K562 (cell line): ENCODE data around the gene RTL1. TPM values are rescaled to one million over a fixed set of nuclear protein-coding genes. Genes with fewer than 3 reads are reported as not detected.

Experiments used
- microRNA counts: library from miRNA; unstranded; fragments of <30 nt; microRNA quantifications from one replicate; lab custom pipeline; 2016
- microRNA-seq: library from miRNA; unstranded; fragments of <30 nt; microRNA quantifications from one replicate; pipeline ENCODE4, GENCODE V29; 2018; ENCODE audit warnings: borderline microRNAs expressed
- polyA plus RNA-seq, 8 experiments: library from polyadenylated mRNA; depleted of rRNA in 4 of 8; stranded (reverse) in 5 of 8; unstranded in 3 of 8; fragments of >200 nt; fragmentation: Nextera tagmentation in 2 of 8; fragmentation: Illumina TruSeq in 1 of 8; extraction: Ambion mirVana in 2 of 8; extraction: Trizol in 1 of 8; gene quantifications; 2 replicates each; pipeline versions ENCODE4 v1.2.1 to v1.2.3, GENCODE V29; 2011 to 2014; ENCODE audit warnings: inconsistent platforms in 1 of 8, missing spikeins in 1 of 8
- small RNA-seq: library from RNA; depleted of rRNA; stranded (forward); fragments of <200 nt; gene quantifications from one replicate; pipeline ENCODE3, GENCODE V24; 2014
- total RNA-seq, 7 experiments: library from RNA; depleted of rRNA in 6 of 7; stranded (reverse); fragments of >200 nt in 6 of 7; fragmentation: Illumina TruSeq in 2 of 7; extraction: Trizol in 2 of 7; gene quantifications; 2 replicates each; pipeline versions ENCODE4 v1.2.1 to v1.2.3, GENCODE V29; 2011 to 2021; ENCODE audit warnings: low replicate concordance in 1 of 7

Gene RTL1
- total and polyA plus RNA-seq, 9 of the 15 experiments (the other 6 are each of a cell fraction or from before 2014, with no cell fraction given): not detected

MicroRNAs encoded within 50 kb of the gene (microRNA counts, 767-probe panel; counts per million panel counts)
- not detected for microRNA hsa-miR-127-3p (lab: Ali Mortazavi, UCI)
- microRNA hsa-miR-127-5p (lab: Ali Mortazavi, UCI): not detected
- not detected for microRNA hsa-miR-136-5p (lab: Ali Mortazavi, UCI)
- 870 counts per million, percentile 17 among the panel's probes with 10 or more counts for microRNA hsa-miR-337-3p (lab: Ali Mortazavi, UCI)
- microRNA hsa-miR-337-5p (lab: Ali Mortazavi, UCI): not detected
- microRNA hsa-miR-370 (lab: Ali Mortazavi, UCI): not detected
- microRNA hsa-miR-431-5p (lab: Ali Mortazavi, UCI): 499 counts per million, percentile 9 among the panel's probes with 10 or more counts
- microRNA hsa-miR-432-5p (lab: Ali Mortazavi, UCI): 499 counts per million, percentile 9 among the panel's probes with 10 or more counts
- microRNA hsa-miR-433 (lab: Ali Mortazavi, UCI): not detected
- microRNA hsa-miR-493-3p (lab: Ali Mortazavi, UCI): not detected
- microRNA hsa-miR-665 (lab: Ali Mortazavi, UCI): not detected
- not detected for microRNA hsa-miR-770-5p (lab: Ali Mortazavi, UCI)

Small RNA genes lying within 50 kb of the gene (microRNA-seq; reads per million reads assigned to microRNA genes)
- gene MIR127: 30.5 reads per million, percentile 69 among the genes with 10 or more reads in this experiment
- gene MIR136: 1.6 reads per million, percentile 21 among the genes with 10 or more reads in this experiment
- gene MIR337: 11.3 reads per million, percentile 58 among the genes with 10 or more reads in this experiment
- 0.91 reads per million, percentile 4 among the genes with 10 or more reads in this experiment for gene MIR370
- 4.4 reads per million, percentile 43 among the genes with 10 or more reads in this experiment for gene MIR431
- gene MIR432: not detected
- 0.64 reads per million for gene MIR433
- 5.3 reads per million, percentile 48 among the genes with 10 or more reads in this experiment for gene MIR493
- gene MIR665: not detected

Small RNA genes lying within 50 kb of the gene (small RNA-seq; reads per million reads assigned to genes)
- gene MIR127 (not detected), gene MIR136 (not detected), gene MIR337 (0.15 reads per million), gene MIR370 (0.77 reads per million, percentile 46 among the genes with 10 or more reads in this experiment), gene MIR431 (not detected), gene MIR432 (not detected), gene MIR433 (not detected), gene MIR493 (3.1 reads per million, percentile 88 among the genes with 10 or more reads in this experiment), gene RF02145 (not detected), gene SNORD112 (not detected), gene SNORD113-1 (not detected), gene SNORD113-2 (not detected), gene SNORD113-3 (0.18 reads per million), gene SNORD113-4 (0.40 reads per million, percentile 11 among the genes with 10 or more reads in this experiment), gene SNORD113-5 (9.3 reads per million, percentile 95 among the genes with 10 or more reads in this experiment), gene SNORD113-6 (7.5 reads per million, percentile 94 among the genes with 10 or more reads in this experiment), gene SNORD113-7 (11.7 reads per million, percentile 96 among the genes with 10 or more reads in this experiment), gene SNORD113-8 (17.9 reads per million, percentile 96 among the genes with 10 or more reads in this experiment), gene SNORD113-9 (1.7 reads per million, percentile 78 among the genes with 10 or more reads in this experiment), gene SNORD114-1 (11.8 reads per million, percentile 96 among the genes with 10 or more reads in this experiment), gene SNORD114-2 (not detected), gene SNORD114-3 (10.4 reads per million, percentile 95 among the genes with 10 or more reads in this experiment)

Other genes starting within 250 kb of the RTL1 start
- gene DLK1, start 176.8 kb downstream of the RTL1 start, total RNA-seq (2014; rRNA removed): 11.8 and 12.5 TPM in 2 replicates
- 3.9 and 5.6 TPM in 2 replicates for gene DLK1, start 176.8 kb downstream of the RTL1 start, total RNA-seq (2014; rRNA removed; fragmentation: Illumina TruSeq; extraction: Trizol)
- 17.6 and 20.2 TPM in 2 replicates for gene DLK1, start 176.8 kb downstream of the RTL1 start, total RNA-seq (2015; rRNA removed; fragmentation: Illumina TruSeq; extraction: Trizol)
- gene DLK1, start 176.8 kb downstream of the RTL1 start, total RNA-seq (2021): 44.2 and 48.3 TPM in 2 replicates
- 97.2 and 430 TPM in 2 replicates for gene DLK1, start 176.8 kb downstream of the RTL1 start, polyA plus RNA-seq (2011; rRNA removed)
- gene DLK1, start 176.8 kb downstream of the RTL1 start, polyA plus RNA-seq (2014; fragmentation: Illumina TruSeq; extraction: Trizol): 15.3 and 36.5 TPM in 2 replicates
- gene DLK1, start 176.8 kb downstream of the RTL1 start, polyA plus RNA-seq (2014; fragmentation: Nextera tagmentation; extraction: Ambion mirVana): 1 to 10 TPM; 4.4 to 4.7 TPM
- gene DLK1, start 176.8 kb downstream of the RTL1 start, polyA plus RNA-seq (2014; rRNA removed): 21.4 and 27.5 TPM in 2 replicates
- 0.37 and 0.77 TPM in 2 replicates for gene MEG3, start 77.6 kb downstream of the RTL1 start, total RNA-seq (2014; rRNA removed)
- 0.69 and 1.1 TPM in 2 replicates for gene MEG3, start 77.6 kb downstream of the RTL1 start, total RNA-seq (2014; rRNA removed; fragmentation: Illumina TruSeq; extraction: Trizol)
- 0.83 and 1.3 TPM in 2 replicates for gene MEG3, start 77.6 kb downstream of the RTL1 start, total RNA-seq (2015; rRNA removed; fragmentation: Illumina TruSeq; extraction: Trizol)
- gene MEG3, start 77.6 kb downstream of the RTL1 start, total RNA-seq (2021): 2.7 and 3.8 TPM in 2 replicates
- 0.05 TPM in 1 of 2 replicates, not detected in the other for gene MEG3, start 77.6 kb downstream of the RTL1 start, polyA plus RNA-seq (2011; rRNA removed)
- 2.4 TPM in 2 replicates for gene MEG3, start 77.6 kb downstream of the RTL1 start, polyA plus RNA-seq (2014; fragmentation: Illumina TruSeq; extraction: Trizol)
- gene MEG3, start 77.6 kb downstream of the RTL1 start, polyA plus RNA-seq (2014; fragmentation: Nextera tagmentation; extraction: Ambion mirVana): under 1 TPM; 0.10 to 0.15 TPM
- gene MEG3, start 77.6 kb downstream of the RTL1 start, polyA plus RNA-seq (2014; rRNA removed): 3.9 and 5.3 TPM in 2 replicates